Right lobe of liver (tissue), 4 donors: ENCODE results near the gene JUND.

Experiments
- POLR2A ChIP-seq: fragments of 450-650 bp; IDR thresholded peaks from one replicate; pipeline ENCODE4 v1.6.1; 2017; ENCODE audit warnings: antibody characterized with exemption, mild to moderate bottlenecking
- TF ChIP-seq, protein P1 (sequence below), 4 donors: fragments of 200-600 bp in 3 of 4; fragments of 450-650 bp in 1 of 4; IDR thresholded peaks; one replicate each; pipeline versions ENCODE4 v1.5.1 to v1.8.0; 2016 to 2022; ENCODE audit warnings: antibody characterized with exemption in 4 of 4, mild to moderate bottlenecking in 2 of 4
- donor health status: DM: no; HTN: no; CAD: no.
- donor health status: DM: no; HTN: no; CAD: no.
- donor health status: DM: no; HTN: yes; CAD: no.

DNA sequence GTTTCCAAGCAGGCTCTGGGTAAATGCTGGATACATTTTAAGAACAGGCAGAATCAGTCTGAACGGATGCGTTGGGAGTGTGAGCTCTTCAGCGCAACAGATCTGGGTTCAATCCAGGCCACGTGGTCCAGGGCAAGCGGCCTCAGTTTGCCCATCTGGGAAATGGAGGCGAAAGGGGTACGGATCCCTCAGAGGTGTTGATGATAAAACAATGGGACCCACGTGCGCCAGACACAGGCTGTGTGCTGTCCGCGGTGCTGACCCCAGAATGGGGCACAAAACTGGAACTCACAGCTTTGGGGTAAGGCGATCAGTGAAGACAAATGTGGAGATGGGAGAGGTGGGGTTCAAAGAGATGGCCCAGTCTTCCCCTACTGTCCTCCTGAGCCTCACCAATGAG is 42.1 kb downstream of the JUND start:
- TF ChIP-seq, protein P1, sequence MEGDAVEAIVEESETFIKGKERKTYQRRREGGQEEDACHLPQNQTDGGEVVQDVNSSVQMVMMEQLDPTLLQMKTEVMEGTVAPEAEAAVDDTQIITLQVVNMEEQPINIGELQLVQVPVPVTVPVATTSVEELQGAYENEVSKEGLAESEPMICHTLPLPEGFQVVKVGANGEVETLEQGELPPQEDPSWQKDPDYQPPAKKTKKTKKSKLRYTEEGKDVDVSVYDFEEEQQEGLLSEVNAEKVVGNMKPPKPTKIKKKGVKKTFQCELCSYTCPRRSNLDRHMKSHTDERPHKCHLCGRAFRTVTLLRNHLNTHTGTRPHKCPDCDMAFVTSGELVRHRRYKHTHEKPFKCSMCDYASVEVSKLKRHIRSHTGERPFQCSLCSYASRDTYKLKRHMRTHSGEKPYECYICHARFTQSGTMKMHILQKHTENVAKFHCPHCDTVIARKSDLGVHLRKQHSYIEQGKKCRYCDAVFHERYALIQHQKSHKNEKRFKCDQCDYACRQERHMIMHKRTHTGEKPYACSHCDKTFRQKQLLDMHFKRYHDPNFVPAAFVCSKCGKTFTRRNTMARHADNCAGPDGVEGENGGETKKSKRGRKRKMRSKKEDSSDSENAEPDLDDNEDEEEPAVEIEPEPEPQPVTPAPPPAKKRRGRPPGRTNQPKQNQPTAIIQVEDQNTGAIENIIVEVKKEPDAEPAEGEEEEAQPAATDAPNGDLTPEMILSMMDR (IDR thresholded peaks at IDR 0.05): no peak
- TF ChIP-seq POLR2A: no peak
